Ovary (tissue), 9 donors: ENCODE data around the gene SMAD3. TPM values are rescaled to one million over a fixed set of nuclear protein-coding genes. Genes with fewer than 3 reads are reported as not detected.
A peak's percentile ranks its signal among the peaks of the same experiment; 100 is the strongest.

Experiments
- DNase-seq, 5 donors: peaks; one replicate each; pipeline ENCODE4 v3.0.0-alpha.2; 2019 to 2020
- H3K27ac ChIP-seq, 2 donors: fragments of 200-600 bp; one replicate each; pipeline versions ENCODE4 v1.5.1 to v1.8.0; 2019 to 2022
- H3K27me3 ChIP-seq: fragments of 200-600 bp; one replicate; pipeline ENCODE4 v1.8.0; 2022
- H3K36me3 ChIP-seq: fragments of 200-600 bp; sonication (generic); one replicate; pipeline ENCODE4 v1.5.1; 2019
- H3K4me1 ChIP-seq: one replicate; pipeline ENCODE4 v1.8.1; 2013; ENCODE audit warnings: mild to moderate bottlenecking, moderate library complexity; ENCODE audit not compliant: insufficient read depth
- H3K4me3 ChIP-seq: fragments of 200-600 bp; sonication (generic); one replicate; pipeline ENCODE4 v1.5.1; 2017
- H3K9me3 ChIP-seq, 2 donors: fragments of 200-600 bp in 1 of 2; sonication (generic) in 1 of 2; one replicate each; pipeline versions ENCODE4 v1.5.1 to v1.8.1; 2013 to 2019; ENCODE audit warnings: mild to moderate bottlenecking in 1 of 2, moderate library complexity in 1 of 2
- CTCF ChIP-seq, 3 donors: fragments of 450-650 bp in 2 of 3; fragments of 200-600 bp in 1 of 3; IDR thresholded peaks; one replicate each; pipeline versions ENCODE4 v1.5.1 to v1.8.0; 2016 to 2022; ENCODE audit warnings: antibody characterized with exemption in 3 of 3, mild to moderate bottlenecking in 1 of 3
- EP300 ChIP-seq: sonication (generic); formaldehyde crosslinking; IDR thresholded peaks from one replicate; pipeline ENCODE4 v1.6.1; 2017; ENCODE audit warnings: antibody characterized with exemption
- POLR2A ChIP-seq: fragments of 450-650 bp; IDR thresholded peaks from one replicate; pipeline ENCODE4 v1.6.1; 2017; ENCODE audit warnings: antibody characterized with exemption, mild to moderate bottlenecking, moderate library complexity
- WGBS, 3 donors: extraction: QIAGEN DNeasy Blood & Tissue Kit in 1 of 3; methylation state at CpG; one replicate each; pipeline versions ENCODE4 v1.1.5 to v1.1.7; 2013 to 2017; 5-methylcytosine and 5-hydroxymethylcytosine counted together
- intact Hi-C, 4 donors: fragments of 100-400 bp; cut with DNase I; formaldehyde crosslinking; loops; one replicate each; pipeline versions ENCODE4 v1.11.0 to v1.15.1; 2022 to 2023
- polyA plus RNA-seq, 2 donors: library from polyadenylated mRNA; stranded (reverse); fragments of 200-250 nt in 1 of 2; fragments of 350-450 nt in 1 of 2; fragmentation: Illumina TruSeq in 1 of 2; extraction: RNeasy Lipid Tissue Mini Kit (QIAGEN cat#74804) in 1 of 2; gene quantifications; one replicate each; pipeline ENCODE4 v1.2.3, GENCODE V29; 2013 to 2014
- total RNA-seq, 7 donors: library from RNA; depleted of rRNA in 2 of 7; stranded (reverse); fragments of >200 nt in 2 of 7; fragmentation: NEBNext Ultra II Directional in 3 of 7; extraction: Animal tissue kit (Norgen Biotek cat#: 25700) in 3 of 7; gene quantifications; one replicate each; pipeline versions ENCODE4 v1.1.0 to v1.2.4, GENCODE V29; 2016 to 2023
- donor health status: DM: no; HTN: no; CAD: no; lungs with moderate emphysema.
- donor health status: DM: no; HTN: no; CAD: no.
- donor health status: Bipolar disorder and iron deficiency.
- donor health status: DM: yes; HTN: yes; CAD: no.
- donor health status: DM: no; HTN: no; CAD: no.
- donor health status: DM: yes; HTN: yes; CAD: no.

Gene SMAD3
- total and polyA plus RNA-seq, 9 donors, result 18.7 to 78.6 (median 46.0) TPM

- intact Hi-C loops, result no loop called here
- no peak for TF ChIP-seq POLR2A
- no peak for TF ChIP-seq CTCF (IDR thresholded peaks at IDR 0.05)
- Histone ChIP-seq H3K27me3 (no peaks in the 10 kb centered on the region), H3K4me1 (peaks cover 36% of the 10 kb centered on the region), H3K27ac (no peak overlapping the region), H3K9me3 (no peaks in the 10 kb centered on the region), H3K4me3 (no peak overlapping the region), H3K36me3 (no peaks in the 10 kb centered on the region)
- WGBS, 3 donors, result 94 to 98% (median 96%) methylated on average over 4 of the region's 4 CpGs
- DNase-seq, result no peak
Observed at GRCh38 chr15:67102599-67102929, 37.2 kb downstream of the SMAD3 start.

GRCh38 chr15:67103021-67103420 lies 37.6 kb downstream of the SMAD3 start:
- Histone ChIP-seq H3K27me3 (no peaks in the 10 kb centered on the region), H3K4me1 (peaks cover 38% of the 10 kb centered on the region), H3K4me3 (no peak overlapping the region), H3K27ac (no peak overlapping the region), H3K36me3 (no peaks in the 10 kb centered on the region), H3K9me3 (no peaks in the 10 kb centered on the region)
- intact Hi-C loops, result no loop called here
- WGBS, 3 donors, result 79 to 90% (median 86%) methylated on average over 4 of the region's 4 CpGs
- no peak for DNase-seq
- TF ChIP-seq POLR2A, result no peak
- TF ChIP-seq EP300, result no peak
- TF ChIP-seq CTCF (IDR thresholded peaks at IDR 0.05), result no peak

- Histone ChIP-seq H3K4me1 (peaks cover 40% of the 10 kb centered on the region), H3K27me3 (no peaks in the 10 kb centered on the region), H3K4me3 (no peak overlapping the region), H3K9me3 (no peaks in the 10 kb centered on the region), H3K27ac (no peak overlapping the region), H3K36me3 (no peaks in the 10 kb centered on the region)
- no peak for TF ChIP-seq POLR2A
- no peak for TF ChIP-seq CTCF (IDR thresholded peaks at IDR 0.05)
- no peak for TF ChIP-seq EP300
- intact Hi-C loops, result no loop called here
- DNase-seq, result no peak
- WGBS, 3 donors, result 76 to 88% (median 78%) methylated on average over 6 of the region's 6 CpGs
Observed at GRCh38 chr15:67103432-67103831, 38.0 kb downstream of the SMAD3 start.

GRCh38 chr15:67103869-67104268 lies 38.5 kb downstream of the SMAD3 start:
- H3K4me3 ChIP-seq, result no peak overlapping the region
- no peaks in the 10 kb centered on the region for H3K36me3 ChIP-seq
- no peaks in the 10 kb centered on the region for H3K27me3 ChIP-seq
- DNase-seq, result no peak
- TF ChIP-seq EP300 (no peak), POLR2A (no peak), CTCF (IDR thresholded peaks at IDR 0.05) (no peak)
- intact Hi-C loops, result no loop called here
- H3K9me3 ChIP-seq, result no peaks in the 10 kb centered on the region
- WGBS, 3 donors, result 75 to 79% (median 79%) methylated on average over 11 of the region's 11 CpGs
- H3K27ac ChIP-seq, result no peak overlapping the region
- H3K4me1 ChIP-seq, result peaks cover 37% of the 10 kb centered on the region

- Histone ChIP-seq H3K36me3 (no peaks in the 10 kb centered on the region), H3K27ac (peak overlapping the region in 1 of 2 donors; percentile 58), H3K4me1 (peaks cover 42% of the 10 kb centered on the region), H3K4me3 (no peak overlapping the region), H3K27me3 (no peaks in the 10 kb centered on the region), H3K9me3 (no peaks in the 10 kb centered on the region)
- TF ChIP-seq POLR2A (no peak), EP300 (no peak), CTCF (IDR thresholded peaks at IDR 0.05) (no peak)
- no peak for DNase-seq
- WGBS, 3 donors, result 35 to 54% (median 38%) methylated on average over 8 of the region's 8 CpGs
- intact Hi-C loops, result no loop called here
Observed at GRCh38 chr15:67104510-67104909, 39.1 kb downstream of the SMAD3 start.
